GM19043 (cell line): ENCODE measurements around the gene DNAH7.
"Not testable (repeated sequence)": the region's sequence is repeated elsewhere in the genome, so short reads cannot be mapped to it uniquely, and the experiment has no call there.

Experiments used
- ATAC-seq: cut with Tn5 transposase; IDR thresholded peaks from one replicate; pipeline ENCODE4 v1.9.1; 2021; ENCODE audit warnings: low read depth; ENCODE audit not compliant: unreplicated experiment

DNAH7 gene

DNA sequence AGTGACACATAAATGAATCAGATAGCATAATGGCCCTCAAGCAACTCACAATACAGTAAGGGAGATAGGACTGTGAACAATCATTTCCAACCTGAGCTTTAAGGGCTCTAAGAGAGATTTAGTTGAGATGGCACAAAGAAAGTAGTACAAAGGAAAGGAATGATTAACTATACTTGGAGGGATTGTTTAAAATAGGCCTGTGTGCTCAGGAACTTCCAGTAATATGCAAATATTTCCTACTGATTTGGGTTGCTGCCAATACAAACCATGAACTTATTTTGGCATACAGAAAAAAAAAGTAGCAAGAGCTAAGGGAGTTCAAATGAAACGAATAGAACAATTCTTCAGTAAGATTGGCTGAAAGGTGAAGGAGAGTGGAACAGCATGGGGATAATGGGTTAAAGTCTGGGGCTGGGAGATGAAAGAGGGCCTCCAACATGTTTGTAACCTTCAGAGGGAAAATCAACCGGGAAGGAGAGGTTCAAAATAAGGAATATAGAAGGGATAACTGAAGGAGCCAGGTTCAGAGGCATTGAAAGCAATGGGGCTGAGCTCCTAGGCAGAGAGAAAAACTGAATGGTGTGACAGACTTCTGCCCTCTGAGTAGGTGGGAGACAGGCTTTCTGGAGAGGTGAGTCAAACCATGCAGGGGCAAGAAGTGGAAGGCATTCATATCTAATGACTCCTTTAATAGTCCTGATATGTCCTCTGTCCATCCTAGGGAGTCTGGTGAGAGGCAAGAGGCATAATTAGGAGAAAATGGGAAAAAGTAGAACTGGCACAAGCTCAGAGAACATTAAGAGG is 83.5 kb downstream of the DNAH7 start:
- ATAC-seq = no peak

DNA sequence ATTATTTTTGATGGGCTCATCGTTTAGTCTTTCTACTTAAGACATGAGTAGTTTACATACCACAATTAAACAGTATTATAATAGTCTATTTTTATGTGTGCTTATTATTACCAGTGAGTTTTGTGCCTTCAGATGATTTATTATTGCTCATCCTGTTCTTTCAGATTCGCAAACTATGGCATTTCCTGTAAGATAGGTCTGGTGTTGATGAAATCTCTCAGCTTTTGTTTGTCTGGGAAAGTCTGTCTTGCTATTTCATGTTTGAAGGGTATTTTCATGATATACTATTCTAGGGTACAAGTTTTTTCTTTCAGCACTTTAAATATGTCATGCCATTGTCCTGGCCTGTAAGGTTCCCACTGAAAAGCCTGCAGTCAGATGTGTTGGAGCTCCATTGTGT is 101.3 kb downstream of the DNAH7 start:
- ATAC-seq = no peak

DNA sequence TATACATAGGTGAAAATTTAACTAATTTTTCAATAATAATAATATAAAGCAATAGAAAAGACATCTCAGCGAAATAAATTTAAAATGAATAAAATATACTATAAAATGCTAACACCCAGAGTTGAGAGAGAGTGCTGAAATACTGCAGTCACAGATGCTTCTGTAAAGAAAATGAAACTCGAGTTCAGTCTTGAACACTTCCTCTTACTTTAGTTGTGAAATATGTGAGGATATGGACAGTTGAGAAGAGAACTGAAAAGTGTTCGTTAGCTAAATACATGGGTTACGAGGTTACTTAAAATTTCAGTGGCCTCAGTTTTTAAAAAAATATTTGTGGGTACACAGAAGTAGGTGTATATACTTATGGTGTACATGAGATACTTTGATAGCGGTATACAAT is 106.8 kb downstream of the DNAH7 start:
- peak; percentile 93 for ATAC-seq

DNA sequence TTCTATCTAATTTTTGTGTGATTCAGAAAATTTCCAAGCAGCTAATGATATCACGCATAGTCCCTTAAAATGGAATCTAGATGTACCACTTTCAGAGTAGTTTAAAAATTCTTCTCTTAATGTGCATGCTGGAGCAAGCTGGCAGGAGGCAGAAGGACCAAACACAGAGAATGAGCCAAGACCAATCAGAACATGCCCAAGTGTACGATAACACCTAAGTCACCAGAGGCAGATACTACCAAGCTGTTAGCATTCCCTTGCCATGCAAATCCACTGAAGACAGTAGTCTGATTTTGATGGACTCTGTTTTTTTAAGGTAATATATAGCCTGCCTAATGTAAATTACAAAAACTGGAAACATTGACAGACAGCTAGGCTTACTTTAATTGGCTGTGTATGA is 109.3 kb downstream of the DNAH7 start:
- ATAC-seq = no peak

DNA sequence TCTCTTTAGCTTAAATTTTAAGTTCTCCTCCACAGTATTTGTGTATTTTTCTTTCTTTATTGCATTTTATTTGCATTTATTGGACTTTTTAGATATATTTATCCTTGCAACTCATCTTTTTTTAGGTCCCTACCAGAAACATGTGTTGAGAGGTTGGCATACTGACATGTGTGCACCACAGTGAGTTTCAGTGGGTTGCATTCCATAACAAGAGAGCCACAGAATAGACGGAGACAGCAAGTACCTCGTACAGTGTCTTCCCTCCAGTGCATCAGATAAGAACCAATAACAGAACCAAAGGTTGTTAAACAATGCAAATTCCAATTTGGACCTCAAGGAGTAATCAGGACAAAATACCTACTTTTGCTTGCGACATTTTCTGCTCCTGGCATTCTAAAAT is 111.9 kb downstream of the DNAH7 start:
- ATAC-seq = no peak

DNA sequence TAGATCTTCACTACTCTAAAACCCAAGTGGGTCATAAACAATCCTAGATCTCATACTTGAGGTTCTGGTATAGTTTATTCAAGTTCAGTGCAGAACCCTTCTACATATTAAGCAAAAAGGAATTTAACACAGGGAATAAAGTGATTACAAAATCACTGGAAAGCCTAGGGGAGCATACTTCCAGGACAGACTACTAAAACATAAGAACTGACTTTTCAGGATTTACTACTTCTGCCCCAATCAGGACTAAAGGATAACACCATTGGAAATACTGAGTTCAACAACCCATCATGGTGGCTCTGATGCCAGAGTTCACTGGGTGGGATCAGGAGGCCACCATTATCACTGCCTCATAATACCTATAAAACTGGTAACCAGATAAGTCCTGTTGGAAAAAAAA is 123.6 kb downstream of the DNAH7 start:
- no peak for ATAC-seq

DNA sequence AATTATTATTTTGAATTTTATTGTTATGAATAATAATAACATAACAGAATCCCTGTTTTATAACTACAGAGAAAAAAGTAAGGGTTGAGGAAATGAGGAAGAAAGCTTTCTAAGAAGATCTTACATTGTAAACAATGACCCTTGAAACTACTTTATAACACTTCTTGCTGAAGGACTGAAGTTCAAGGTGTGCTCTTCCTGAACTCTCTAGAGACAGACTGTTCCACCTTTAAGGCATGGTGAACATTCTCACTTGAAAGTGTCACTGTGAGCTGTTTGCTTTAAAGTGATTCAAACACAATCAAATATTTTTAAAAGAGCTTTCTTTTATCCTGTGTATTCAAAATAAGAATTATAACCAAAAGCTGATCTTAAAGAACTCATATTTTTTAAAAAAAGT is 131.5 kb downstream of the DNAH7 start:
- no peak for ATAC-seq

DNA sequence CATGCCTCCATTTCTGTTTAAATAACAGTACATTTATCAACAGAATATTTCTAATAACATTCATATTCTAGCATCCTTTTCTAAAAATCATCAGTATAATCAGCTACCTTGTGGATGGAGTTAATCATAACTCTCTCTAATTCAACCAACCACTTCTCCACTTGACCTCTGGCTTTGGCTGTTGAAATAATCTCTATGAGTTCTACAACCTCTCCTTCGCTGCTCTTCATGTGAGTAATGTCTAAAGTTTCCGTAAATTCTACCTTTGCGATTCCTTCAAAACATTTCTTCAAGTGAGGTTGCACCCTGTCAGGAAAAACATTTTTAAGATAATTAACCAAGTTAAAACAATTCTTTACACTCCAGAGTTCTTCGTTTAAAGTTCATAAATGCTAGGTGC is 134.2 kb downstream of the DNAH7 start:
- ATAC-seq = no peak

DNA sequence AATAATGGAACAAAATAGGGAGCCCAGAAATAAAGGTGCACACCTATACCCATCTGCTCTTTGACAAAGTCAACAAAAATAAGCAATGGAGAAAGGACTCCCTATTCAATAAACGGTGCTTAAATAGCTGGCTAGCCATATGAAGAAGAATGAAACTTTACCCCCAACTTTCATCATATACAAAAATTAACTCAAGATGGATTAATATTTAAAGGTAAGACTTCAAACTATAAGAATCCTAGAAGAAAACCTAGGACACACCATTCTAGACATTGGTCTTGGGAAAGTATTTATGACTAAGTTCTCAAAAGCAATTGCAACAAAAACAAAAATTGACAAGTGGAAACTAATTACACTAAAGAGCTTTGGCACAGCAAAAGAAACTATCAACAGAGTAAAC is 139.1 kb downstream of the DNAH7 start:
- no peak for ATAC-seq

DNA sequence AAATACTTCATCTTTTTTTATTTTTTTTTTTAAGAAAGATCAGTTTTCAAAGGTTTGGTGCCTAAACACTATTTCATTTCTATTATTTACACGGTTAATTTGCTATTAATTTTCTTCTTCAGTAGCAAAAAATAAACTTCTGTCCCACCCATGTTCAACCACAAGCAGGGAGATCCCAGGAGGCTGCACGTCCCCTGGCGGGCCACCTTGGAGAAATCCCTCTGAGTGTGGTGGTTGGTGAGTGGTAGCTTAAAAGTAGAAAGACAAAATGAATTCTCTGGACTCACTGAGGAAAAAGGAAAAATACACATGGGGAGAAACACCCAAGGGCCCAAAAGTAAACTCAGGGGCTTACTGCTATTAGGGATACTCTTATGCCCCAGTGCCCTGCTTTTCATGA is 143.5 kb downstream of the DNAH7 start:
- ATAC-seq = no peak

DNA sequence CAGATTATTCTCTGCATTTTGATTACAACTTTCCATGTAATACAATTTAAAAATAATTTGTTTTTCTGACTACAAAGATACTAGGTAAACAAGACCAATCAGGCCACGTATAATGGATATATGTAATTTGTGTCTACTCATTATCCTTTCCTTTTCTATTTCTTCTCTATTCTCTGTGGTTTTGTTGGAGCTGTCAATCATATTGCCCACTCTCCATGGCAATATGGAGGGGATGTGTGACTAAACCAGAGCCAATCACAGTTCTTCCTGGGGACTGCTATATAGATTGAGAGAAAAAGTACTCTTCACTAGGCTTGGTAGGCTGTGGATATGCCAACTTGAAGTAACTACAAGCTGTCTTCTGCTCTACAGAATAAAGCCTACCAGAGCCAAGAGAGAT is 144.7 kb downstream of the DNAH7 start:
- no peak for ATAC-seq

DNA sequence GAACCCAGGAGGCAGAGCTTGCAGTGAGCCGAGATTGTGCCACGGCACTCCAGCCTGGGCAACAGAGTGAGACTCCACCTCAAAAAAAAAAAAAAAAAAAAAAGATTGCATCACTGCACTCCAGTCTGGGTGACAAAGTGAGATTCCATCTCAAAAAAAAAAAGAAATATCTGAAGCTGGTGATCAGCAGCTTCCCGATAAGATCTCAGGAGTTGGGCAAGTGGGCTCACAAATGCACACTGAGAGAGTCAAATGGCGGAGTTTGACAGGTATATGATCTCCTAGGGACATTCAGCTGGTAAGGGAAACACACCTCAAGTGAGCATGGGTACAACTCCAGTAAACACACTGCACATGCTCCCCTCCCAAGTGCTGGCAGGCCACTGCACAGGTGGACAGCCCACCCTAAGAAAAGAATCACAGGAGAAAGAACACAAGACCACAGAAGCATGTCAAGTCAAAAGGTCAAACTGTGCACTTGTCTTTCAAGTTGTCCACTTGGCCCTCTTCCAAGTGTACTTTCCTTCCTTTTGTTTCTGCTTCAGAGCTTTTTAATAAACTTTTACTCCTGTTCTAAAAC is 151.5 kb downstream of the DNAH7 start:
- ATAC-seq = not testable (repeated sequence)

DNA sequence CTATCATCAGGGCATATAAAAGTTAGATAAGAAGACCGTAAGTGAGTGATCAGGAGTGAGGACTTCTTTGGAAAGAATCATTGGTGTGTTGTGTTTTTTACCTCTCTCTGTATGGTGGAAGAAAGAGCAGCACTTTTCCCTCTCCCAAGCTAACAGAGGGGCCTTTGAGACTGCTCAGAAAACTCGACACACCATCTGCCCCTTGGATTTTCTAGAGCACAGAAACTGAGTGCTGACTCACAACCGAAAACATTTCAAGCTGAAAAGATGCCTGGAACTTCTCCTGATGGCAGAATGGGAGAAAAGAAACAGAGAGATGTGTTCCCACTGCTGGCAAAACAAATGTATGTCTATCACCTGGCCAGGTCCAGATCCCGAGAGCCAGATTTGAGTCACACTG is 156.6 kb downstream of the DNAH7 start:
- no peak for ATAC-seq

DNA sequence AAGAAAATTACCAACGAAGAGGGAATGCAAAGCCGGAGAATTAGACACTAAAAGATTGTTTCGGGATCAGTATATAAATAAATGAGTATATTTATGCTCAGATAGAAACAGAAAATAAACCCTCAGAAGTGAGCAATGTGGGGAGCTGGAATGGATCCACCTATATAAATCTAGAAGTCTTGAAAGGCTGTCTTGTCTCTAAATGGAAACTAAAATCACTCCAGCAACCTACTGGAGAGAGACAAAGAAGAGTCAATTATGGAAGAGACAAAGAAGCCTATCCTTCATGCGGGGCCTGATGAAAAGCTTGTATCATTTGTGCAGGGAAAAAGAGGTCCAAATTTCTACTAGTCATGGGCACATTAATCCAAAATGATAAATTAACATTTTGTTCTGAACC is 158.1 kb downstream of the DNAH7 start:
- ATAC-seq = no peak

DNA sequence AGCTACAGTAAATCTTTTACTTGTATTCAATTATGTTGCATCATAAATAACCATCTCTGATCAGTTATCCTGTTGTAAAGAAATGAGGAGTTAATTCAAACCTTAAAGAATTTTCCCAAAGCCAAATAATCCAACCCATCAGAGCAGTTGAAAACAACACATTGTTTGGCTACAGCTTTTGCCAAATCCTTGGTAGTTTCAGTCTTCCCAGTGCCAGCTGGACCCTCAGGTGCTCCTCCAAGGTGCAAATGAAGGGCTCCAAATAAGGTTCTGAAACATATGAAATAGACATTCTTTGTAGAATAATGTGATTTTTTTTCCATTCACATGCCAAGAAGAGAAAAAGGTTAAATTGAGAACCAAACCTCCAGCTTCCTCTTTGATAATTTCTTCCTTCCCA is 158.7 kb downstream of the DNAH7 start:
- ATAC-seq = no peak

DNA sequence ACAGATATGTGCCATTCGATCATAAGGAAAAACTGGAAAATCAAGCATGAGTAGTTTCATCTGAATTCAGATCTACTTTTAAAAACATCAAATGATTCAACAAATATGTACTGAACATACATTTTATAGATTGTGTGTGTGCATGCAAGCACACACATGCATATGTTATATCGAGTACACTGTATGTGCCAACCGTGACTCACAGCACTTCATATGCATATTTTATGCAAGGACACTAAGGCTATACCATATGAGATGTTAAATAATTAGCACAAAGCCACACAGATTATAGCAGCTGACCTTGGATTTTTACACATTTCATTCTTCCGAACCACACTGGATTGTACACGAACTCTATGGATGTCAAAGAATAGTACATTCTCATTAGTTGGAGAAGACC is 161.2 kb downstream of the DNAH7 start:
- ATAC-seq = no peak

DNA sequence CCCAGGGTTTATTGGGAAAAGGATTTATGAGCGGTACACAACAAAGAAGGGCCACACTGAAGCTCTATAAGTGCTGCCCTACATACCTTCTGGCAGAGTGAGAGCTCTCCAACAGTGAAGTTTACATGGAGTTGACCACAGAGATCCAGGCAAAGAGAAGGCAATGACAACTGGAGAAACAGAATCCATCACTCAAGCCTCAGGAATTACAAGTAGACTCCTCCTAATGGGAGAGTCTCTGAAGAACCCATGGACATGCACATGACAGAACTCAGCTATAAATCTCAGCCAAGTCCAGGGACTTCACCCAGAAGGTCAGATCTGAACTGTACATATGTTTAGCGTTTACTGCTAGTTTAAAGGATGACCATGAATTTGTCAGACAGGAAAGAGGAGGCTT is 164.7 kb downstream of the DNAH7 start:
- ATAC-seq = no peak

DNA sequence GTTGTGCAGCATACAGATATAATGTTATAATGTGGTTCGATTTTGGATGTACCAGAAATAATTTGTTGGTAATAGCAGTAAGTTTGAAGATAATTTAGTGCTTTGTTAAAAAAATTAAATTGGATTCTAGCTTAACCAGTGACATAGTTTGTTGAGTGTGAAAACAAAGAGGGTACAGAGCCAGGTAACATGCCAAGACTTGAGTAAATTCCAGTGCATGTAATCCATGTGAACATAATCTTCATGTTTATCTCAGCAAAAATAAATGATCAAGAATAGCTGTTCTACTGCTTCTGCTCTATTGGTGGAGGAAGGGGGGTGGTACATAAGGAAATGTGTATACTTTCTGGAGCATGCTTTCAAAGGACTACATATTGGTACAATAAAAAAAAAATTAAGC is 165.8 kb downstream of the DNAH7 start:
- no peak for ATAC-seq

DNA sequence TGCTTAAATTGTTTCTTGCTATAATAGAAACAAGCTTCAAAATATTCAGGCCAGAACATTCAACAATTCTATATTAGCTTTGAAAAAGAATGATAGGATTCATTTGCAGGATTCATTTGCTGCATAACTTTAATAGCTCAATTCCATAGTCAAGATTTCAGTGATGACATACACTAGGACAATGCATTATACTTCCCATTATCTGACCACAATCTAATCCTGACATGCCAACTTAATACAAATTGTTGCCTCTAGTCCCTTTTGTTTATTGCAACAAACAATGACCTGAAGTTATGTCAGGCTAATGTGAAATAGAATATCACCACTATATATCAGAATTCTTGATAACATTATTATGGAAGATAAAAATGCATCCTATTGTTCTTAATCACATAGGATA is 169.4 kb downstream of the DNAH7 start:
- ATAC-seq = no peak

DNA sequence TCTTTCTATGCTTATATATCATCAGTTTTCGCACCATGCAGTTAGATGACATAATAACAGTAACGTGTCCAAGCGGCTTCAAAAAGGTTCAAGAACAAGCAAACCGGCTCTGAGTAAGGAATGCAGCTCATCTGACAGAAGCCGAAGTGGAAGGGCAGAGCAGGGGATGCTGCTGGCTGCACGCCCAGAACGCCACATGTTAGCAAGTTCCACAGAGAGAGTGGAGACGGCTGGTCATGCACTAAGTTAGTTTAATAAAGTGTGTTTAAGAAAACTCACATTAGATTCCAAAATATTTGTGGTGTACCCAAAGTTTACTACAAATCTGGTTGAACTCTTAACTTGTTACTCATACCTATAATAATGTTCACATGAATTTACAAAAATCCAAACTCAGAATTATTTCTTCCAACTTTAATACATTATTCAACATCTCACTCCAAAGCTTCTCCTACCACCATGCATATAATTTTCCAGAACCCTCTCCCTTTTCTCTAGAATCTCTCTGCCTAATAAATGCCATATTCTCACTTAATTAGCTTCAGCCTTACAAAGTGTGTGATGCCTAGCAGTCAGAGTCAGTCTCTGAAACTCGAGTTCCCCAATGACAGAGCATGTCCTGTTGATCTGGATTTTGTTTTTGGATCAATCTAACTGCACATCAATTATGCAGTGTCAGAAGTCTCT is 170.0 kb downstream of the DNAH7 start:
- no peak for ATAC-seq

DNA sequence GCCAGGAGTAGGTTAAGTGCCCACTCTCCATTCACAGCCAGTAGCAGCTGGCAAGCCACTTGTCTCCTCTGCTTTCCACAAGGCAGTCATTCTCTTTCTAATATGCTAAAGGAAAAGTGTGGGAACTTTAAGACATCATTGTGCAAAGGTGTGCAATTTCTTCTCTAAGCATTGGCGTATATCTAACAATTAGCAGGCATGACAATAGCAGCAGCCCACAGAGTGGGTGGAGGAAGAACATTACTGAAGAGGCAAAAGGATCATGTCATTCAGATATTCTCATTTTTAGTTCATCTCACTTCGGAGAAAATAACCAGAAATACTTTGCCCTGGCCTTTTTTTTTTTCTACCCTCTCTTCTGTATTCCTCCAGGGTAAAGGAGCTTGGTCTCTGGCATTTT is 177.6 kb downstream of the DNAH7 start:
- ATAC-seq = no peak

DNA sequence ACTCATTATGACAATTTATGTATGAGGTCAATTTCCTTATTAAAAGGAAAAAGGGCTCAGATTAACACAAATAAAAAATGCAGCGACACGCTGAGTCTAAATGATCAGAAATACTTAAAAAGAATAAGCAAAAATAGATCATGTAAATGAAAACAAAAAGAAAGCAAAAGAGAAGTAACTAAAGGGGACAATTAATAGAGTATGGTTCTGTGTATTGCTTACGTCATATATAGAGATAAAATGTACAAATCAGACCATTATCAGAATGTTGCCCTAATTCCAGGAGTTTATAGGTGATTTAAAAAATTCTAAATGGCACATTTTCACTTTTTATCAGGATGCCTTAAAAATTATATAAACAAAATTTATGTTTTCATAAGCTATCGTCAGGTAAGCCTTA is 189.5 kb downstream of the DNAH7 start:
- no peak for ATAC-seq
